Common myeloid progenitor, CD34-positive (primary cell): ENCODE data around the gene CSK.

Source experiments
- CTCF ChIA-PET: fragments of 350-600 bp; sonication (Branson Sonifier 250); formaldehyde crosslinking; loops from one replicate; lab custom pipeline; 2021; ENCODE audit warnings: antibody characterized with exemption; lab: Charles Lee
- POLR2A ChIA-PET: fragments of 350-600 bp; sonication (Branson Sonifier 250); formaldehyde crosslinking; loops from one replicate; lab custom pipeline; 2021; ENCODE audit warnings: antibody characterized with exemption; lab: Charles Lee
- DNase-seq, 3 donors: peaks; one replicate each; pipeline versions ENCODE4 v3.0.0 to v3.0.0-alpha.2; 2013
- H3K27ac ChIP-seq, 2 experiments: 1 replicate in 1 of 2; 2 replicates in 1 of 2; pipeline ENCODE4 v1.7.0; 2013; ENCODE audit warnings: inconsistent platforms in 2 of 2, low read length in 2 of 2, mild to moderate bottlenecking in 2 of 2, low read depth in 1 of 2, moderate library complexity in 1 of 2; ENCODE audit not compliant: severe bottlenecking in 2 of 2, insufficient read depth in 1 of 2, poor library complexity in 1 of 2
- H3K27me3 ChIP-seq, 5 experiments: replicated peaks in 2 of 5; 1 replicate in 3 of 5; 2 replicates in 2 of 5; pipeline versions ENCODE4 v1.6.1 to v1.7.0; 2013; ENCODE audit warnings: low read length in 4 of 5, mild to moderate bottlenecking in 2 of 5, moderate library complexity in 2 of 5, inconsistent platforms in 1 of 5; ENCODE audit not compliant: insufficient read depth in 5 of 5, control insufficient read depth in 4 of 5
- H3K36me3 ChIP-seq, 4 experiments: 1 replicate in 2 of 4; 2 replicates in 2 of 4; pipeline versions ENCODE4 v1.6.1 to v1.7.0; 2013; ENCODE audit warnings: low read length in 3 of 4, control low read depth in 1 of 4, mild to moderate bottlenecking in 1 of 4; ENCODE audit not compliant: control insufficient read depth in 4 of 4, insufficient read depth in 4 of 4
- H3K4me1 ChIP-seq, 4 experiments: 1 replicate in 3 of 4; 2 replicates in 1 of 4; pipeline versions ENCODE4 v1.6.1 to v1.7.1; 2013; ENCODE audit warnings: low read length in 3 of 4, mild to moderate bottlenecking in 3 of 4, control low read depth in 1 of 4, inconsistent platforms in 1 of 4, moderate library complexity in 1 of 4; ENCODE audit not compliant: control insufficient read depth in 4 of 4, insufficient read depth in 4 of 4; ENCODE audit errors: control extremely low read depth in 1 of 4
- H3K4me3 ChIP-seq, 7 experiments: 1 replicate in 4 of 7; 2 replicates in 3 of 7; pipeline versions ENCODE4 v1.5.1 to v1.7.0; 2013; ENCODE audit warnings: mild to moderate bottlenecking in 7 of 7, low read length in 6 of 7, moderate library complexity in 6 of 7, inconsistent platforms in 2 of 7, low read depth in 2 of 7, control low read depth in 1 of 7; ENCODE audit not compliant: insufficient read depth in 4 of 7, control insufficient read depth in 1 of 7; ENCODE audit errors: extremely low read depth in 1 of 7
- H3K9me3 ChIP-seq, 5 experiments: 1 replicate in 4 of 5; 2 replicates in 1 of 5; pipeline versions ENCODE4 v1.6.1 to v1.7.1; 2013; ENCODE audit warnings: low read length in 4 of 5, mild to moderate bottlenecking in 2 of 5, inconsistent platforms in 1 of 5, low read depth in 1 of 5, moderate library complexity in 1 of 5; ENCODE audit not compliant: control insufficient read depth in 4 of 5, insufficient read depth in 2 of 5; ENCODE audit errors: control extremely low read depth in 1 of 5
- WGBS: methylation state at CpG from one replicate; pipeline ENCODE4 v1.1.5; 2013; ENCODE audit not compliant: insufficient coverage; 5-methylcytosine and 5-hydroxymethylcytosine counted together

CSK gene

GRCh38 chr15:74758736-74759135 is 23.1 kb upstream of the CSK start:
- ChIA-PET CTCF (interaction anchor here (0.6 to 31.5 kb wide), 5 partner anchors 10 to 377 kb away, joined by 3 to 735 read pairs (median 4); partner anchors contain the start of gene CYP1A2), POLR2A (interaction anchor here (0.6 kb wide), 1 partner anchor 16 kb away, joined by 3 read pairs; no protein-coding TSS in a partner anchor)

DNA sequence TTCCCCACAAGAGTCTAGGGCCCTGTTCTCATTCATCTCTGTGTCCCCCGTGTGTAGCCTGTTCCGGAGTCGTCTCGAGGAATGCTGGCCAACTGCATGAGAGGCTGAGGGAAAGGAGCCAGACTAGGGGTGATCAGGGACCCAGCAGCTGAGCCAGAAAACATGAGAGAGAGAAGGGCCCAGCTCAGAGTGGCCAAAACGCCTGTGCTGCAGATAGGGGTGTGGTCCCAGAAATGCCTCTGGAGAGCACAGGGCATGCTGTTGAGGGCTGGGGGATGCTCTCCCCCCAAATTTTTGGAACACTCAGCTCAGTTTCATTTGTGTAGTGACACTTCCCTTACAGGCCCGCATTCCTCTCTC is 19.1 kb upstream of the CSK start:
- Histone ChIP-seq H3K27ac (peak overlapping the region; percentile 50 to 81), H3K36me3 (no peaks in the 10 kb centered on the region), H3K9me3 (no peaks in the 10 kb centered on the region), H3K4me1 (peaks cover 0 to 29% (median 19%) of the 10 kb centered on the region in 4 experiments), H3K27me3 (no peaks in the 10 kb centered on the region), H3K4me3 (no peak overlapping the region)
- no peak for DNase-seq
- 32% methylated on average over 5 of the region's 6 CpGs for WGBS
- ChIA-PET CTCF (interaction anchor here (0.7 to 31.5 kb wide), 6 partner anchors 8 to 130 kb away, joined by 3 to 735 read pairs (median 6); no protein-coding TSS in a partner anchor), POLR2A (no interaction called here)

More at GRCh38 chr15:74758736-74759135, 23.1 kb upstream of the CSK start:
- Histone ChIP-seq H3K27ac (no peak overlapping the region), H3K36me3 (no peaks in the 10 kb centered on the region), H3K4me1 (peaks cover 0 to 26% (median 19%) of the 10 kb centered on the region in 4 experiments), H3K9me3 (no peaks in the 10 kb centered on the region), H3K27me3 (no peaks in the 10 kb centered on the region), H3K4me3 (no peak overlapping the region)
- DNase-seq = no peak
- 97% methylated on average over 7 of the region's 8 CpGs for WGBS

DNA sequence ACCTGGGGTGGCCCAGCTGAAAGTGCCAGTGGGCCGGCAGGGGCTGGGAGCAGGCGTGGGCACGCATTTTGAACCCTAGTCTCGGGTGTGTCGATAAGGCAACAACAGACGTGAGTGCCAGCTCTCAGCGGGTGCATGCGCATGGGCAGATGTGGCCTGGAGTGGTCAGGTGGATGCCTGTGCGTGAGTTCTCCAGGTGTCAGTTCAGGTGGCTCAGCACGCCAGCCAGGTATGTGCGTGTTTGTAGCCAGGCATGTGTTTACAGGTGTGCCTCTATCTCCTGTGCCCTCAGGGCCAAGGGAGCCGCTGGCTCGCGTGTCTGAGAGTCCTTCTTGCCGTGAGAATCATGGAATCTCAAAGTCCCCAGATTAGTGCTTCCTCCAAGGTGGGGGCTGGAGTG is 18.5 kb upstream of the CSK start:
- H3K9me3 ChIP-seq = no peaks in the 10 kb centered on the region
- no peak overlapping the region for H3K4me3 ChIP-seq
- H3K36me3 ChIP-seq = no peaks in the 10 kb centered on the region
- peaks cover 0 to 34% (median 19%) of the 10 kb centered on the region in 4 experiments for H3K4me1 ChIP-seq
- CTCF ChIA-PET = interaction anchor here (0.7 to 31.5 kb wide), 6 partner anchors 7 to 131 kb away, joined by 3 to 735 read pairs (median 6); no protein-coding TSS in a partner anchor
- POLR2A ChIA-PET = no interaction called here
- peak overlapping the region; percentile 50 to 81 for H3K27ac ChIP-seq
- no peaks in the 10 kb centered on the region for H3K27me3 ChIP-seq
- DNase-seq = no peak
- 94% methylated on average over 14 of the region's 15 CpGs for WGBS

- WGBS = 94% methylated on average over 9 of the region's 14 CpGs
Observed at GRCh38 chr15:74767167-74768098, 14.4 kb upstream of the CSK start.

DNA sequence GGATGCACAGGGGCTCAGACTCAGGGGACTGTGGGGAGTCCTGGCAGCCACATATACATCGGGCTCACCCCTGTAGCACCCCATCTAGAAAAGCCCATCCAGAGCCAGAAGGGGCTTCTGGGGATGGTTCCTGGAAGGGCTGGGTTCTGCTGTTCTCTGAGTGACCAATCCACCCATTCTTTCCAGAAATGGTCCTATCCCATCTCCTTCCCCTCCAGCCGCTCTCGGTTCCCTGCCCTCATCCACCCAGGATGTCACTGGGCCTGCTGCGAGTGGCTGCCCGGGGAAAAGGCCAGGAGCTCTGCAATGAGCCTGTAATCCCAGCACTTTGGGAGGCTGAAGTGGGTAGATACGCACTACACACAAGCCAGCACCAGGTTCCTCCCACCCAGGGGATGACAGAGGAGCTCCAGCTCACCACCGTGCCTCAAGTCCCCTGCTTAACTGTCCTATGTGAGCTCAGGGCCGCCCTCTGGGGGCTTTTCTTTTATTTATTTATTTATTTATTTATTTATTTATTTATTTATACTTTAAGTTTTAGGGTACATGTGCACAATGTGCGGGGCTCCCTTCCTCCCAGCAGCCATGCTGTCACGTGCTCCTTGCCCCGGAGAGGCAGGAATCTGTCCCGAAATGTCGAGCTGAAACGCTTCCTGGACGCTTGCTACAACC is 13.6 kb upstream of the CSK start:
- ChIA-PET CTCF (interaction anchor here (0.7 to 31.5 kb wide), 23 partner anchors 8 to 397 kb away, joined by 3 to 1027 read pairs (median 5); partner anchors contain the start of genes CSK and CYP1A2), POLR2A (interaction anchor here (0.8 to 2.3 kb wide), 2 partner anchors 133 to 135 kb away, joined by 3 to 8 read pairs; no protein-coding TSS in a partner anchor)
- H3K36me3 ChIP-seq = no peaks in the 10 kb centered on the region
- H3K27ac ChIP-seq = no peak overlapping the region
- peak overlapping the region in 2 of 7 experiments; percentile 26 to 48 for H3K4me3 ChIP-seq
- DNase-seq = peak in 2 of 3 donors; percentile 46 to 48
- WGBS = 49% methylated on average over 12 of the region's 15 CpGs
- H3K4me1 ChIP-seq = peaks cover 0 to 32% (median 14%) of the 10 kb centered on the region in 4 experiments
- no peaks in the 10 kb centered on the region for H3K9me3 ChIP-seq
- peaks cover 0 to 4% (median 0%) of the 10 kb centered on the region in 5 experiments for H3K27me3 ChIP-seq

More at GRCh38 chr15:74767167-74768098, 14.4 kb upstream of the CSK start:
- Histone ChIP-seq H3K27me3 (peaks cover 0 to 4% (median 0%) of the 10 kb centered on the region in 5 experiments), H3K4me3 (no peak overlapping the region), H3K4me1 (peaks cover 0 to 36% (median 21%) of the 10 kb centered on the region in 4 experiments), H3K9me3 (no peaks in the 10 kb centered on the region), H3K36me3 (no peaks in the 10 kb centered on the region), H3K27ac (no peak overlapping the region)
- POLR2A ChIA-PET = interaction anchor here (2.3 kb wide), 1 partner anchor 132 kb away, joined by 8 read pairs; no protein-coding TSS in a partner anchor
- no peak for DNase-seq
- CTCF ChIA-PET = interaction anchor here (1.0 to 31.5 kb wide), 16 partner anchors 7 to 393 kb away, joined by 3 to 1027 read pairs (median 6); partner anchors contain the start of genes CSK and CYP1A2

GRCh38 chr15:74768771-74769342 is 13.0 kb upstream of the CSK start:
- CTCF ChIA-PET = interaction anchor here (0.7 to 31.5 kb wide), 32 partner anchors 8 to 398 kb away, joined by 3 to 1027 read pairs (median 4); partner anchors contain the start of genes CSK, CYP1A1 and CYP1A2

More at GRCh38 chr15:74768771-74769342, 13.0 kb upstream of the CSK start:
- DNase-seq = peak in 2 of 3 donors; percentile 68 to 69
- Histone ChIP-seq H3K27ac (no peak overlapping the region), H3K27me3 (peaks cover 0 to 4% (median 0%) of the 10 kb centered on the region in 5 experiments), H3K9me3 (no peaks in the 10 kb centered on the region), H3K4me3 (peak overlapping the region in 2 of 7 experiments; percentile 26 to 48), H3K4me1 (peaks cover 0 to 34% (median 16%) of the 10 kb centered on the region in 4 experiments), H3K36me3 (no peaks in the 10 kb centered on the region)
- WGBS = 10% methylated on average over 8 of the region's 9 CpGs
- POLR2A ChIA-PET = interaction anchor here (0.8 to 2.3 kb wide), 2 partner anchors 133 to 136 kb away, joined by 3 to 8 read pairs; no protein-coding TSS in a partner anchor
